NCI-H146 (cell line): ENCODE results near the gene RAPGEF4.

Experiments used
- DNase-seq: peaks from one replicate; lab custom pipeline; 2025; lab: John Stamatoyannopoulos, UW

The RAPGEF4 gene

GRCh38 chr2:172861098-172861497, 125.5 kb downstream of the RAPGEF4 start:
- DNase-seq: no peak

DNA sequence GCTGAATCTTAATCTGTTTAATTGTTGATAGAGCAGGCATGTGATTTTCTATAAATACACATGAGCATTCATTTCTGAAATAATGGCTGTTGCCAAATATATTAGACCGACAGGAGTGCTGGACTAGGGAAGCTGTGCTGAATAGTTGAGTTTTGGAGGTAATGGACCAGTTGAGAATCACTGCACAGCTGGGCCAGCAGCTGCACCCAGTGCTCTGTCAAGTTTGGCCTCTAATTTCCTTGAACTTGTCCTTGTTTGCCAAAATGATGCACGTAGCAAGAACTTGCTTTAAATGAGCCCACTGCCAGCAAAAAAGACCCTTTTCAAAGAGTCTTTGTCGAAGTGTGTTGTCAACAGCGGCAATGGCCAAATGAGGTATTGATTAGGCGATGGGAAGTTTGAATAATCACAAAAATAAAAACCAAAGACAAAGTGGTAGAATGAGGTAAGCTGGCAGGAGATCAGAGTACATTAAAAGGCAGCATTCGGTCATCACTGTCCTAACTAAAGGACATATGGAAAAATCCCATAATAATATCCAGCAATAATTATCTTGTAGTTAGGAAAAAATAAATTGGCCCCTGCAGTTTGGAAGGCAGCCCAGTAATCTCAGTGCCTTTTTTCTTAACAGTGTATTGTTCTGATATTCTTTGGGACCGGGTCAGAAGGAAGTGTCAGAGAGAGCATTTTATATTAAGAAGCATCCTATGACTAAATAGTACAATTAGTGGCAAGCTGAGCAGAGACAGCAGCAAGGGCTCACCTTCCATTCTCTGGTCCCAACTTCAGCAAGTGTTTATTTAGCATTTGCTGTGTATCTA, 126.2 kb downstream of the RAPGEF4 start:
- DNase-seq: no peak

DNA sequence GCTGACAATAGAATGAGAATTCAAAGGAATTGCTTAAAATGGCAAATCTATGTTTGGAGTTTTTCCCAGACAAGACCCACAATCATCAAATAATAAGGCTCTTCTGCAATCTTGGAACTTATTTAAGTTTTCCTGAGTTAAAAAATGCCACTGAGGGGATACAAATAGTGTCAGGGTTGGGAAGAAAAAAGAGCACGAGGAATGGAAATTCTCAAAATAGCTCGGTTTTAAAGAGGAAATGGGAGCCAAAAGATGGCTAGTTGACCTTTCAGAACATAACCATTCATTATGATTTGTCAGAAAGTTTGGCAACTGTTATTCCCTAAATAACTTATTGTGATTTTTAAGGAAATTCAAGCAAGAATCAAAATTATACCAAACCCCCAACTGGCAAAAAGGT, 127.7 kb downstream of the RAPGEF4 start:
- DNase-seq: no peak

- DNase-seq: peak; percentile 11
Measured at GRCh38 chr2:172864182-172864581, 128.5 kb downstream of the RAPGEF4 start.

- DNase-seq: no peak
Measured at GRCh38 chr2:172865422-172865821, 129.8 kb downstream of the RAPGEF4 start.

DNA sequence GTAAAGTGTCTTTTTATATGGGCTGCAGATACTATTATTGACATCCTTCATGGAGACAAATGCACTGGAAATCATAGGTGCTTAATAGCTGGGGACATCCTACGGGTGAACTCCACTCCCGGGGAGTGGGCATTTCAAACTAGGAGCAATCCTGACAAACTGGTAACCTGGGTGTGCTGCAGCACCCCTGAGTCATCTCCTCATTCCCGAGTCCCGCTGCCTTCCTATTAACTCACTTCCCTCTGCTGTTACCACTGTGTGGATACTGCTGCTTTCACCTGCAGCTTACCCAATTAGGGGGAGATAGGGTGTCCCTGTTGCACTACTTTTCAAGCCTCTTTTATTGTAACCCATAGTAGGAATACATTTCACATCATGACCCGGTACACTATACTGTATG, 134.2 kb downstream of the RAPGEF4 start:
- no peak for DNase-seq

- DNase-seq: no peak
Measured at GRCh38 chr2:172870396-172870795, 134.8 kb downstream of the RAPGEF4 start.

GRCh38 chr2:172877826-172878225, 142.2 kb downstream of the RAPGEF4 start:
- DNase-seq: no peak

DNA sequence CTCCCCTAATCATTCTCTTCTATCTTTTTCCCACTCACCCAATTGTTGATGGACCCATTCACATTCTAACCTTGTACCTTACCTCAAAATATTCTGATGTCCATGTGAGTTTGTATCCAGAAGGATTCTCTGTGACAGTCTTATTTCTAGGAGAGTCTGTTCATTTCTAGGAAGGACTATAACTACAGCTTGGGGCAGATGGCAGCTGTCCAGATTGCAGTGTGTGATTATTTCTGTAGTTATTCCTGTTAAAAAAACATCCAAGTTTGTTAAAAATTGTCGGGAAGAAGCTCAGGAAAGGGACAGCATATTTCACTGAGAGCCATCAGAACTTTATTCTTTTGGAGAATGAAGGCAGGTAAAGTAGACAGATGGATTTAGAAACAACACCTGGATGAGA, 142.6 kb downstream of the RAPGEF4 start:
- DNase-seq: no peak

- no peak for DNase-seq
Measured at GRCh38 chr2:172884336-172884735, 148.7 kb downstream of the RAPGEF4 start.

DNA sequence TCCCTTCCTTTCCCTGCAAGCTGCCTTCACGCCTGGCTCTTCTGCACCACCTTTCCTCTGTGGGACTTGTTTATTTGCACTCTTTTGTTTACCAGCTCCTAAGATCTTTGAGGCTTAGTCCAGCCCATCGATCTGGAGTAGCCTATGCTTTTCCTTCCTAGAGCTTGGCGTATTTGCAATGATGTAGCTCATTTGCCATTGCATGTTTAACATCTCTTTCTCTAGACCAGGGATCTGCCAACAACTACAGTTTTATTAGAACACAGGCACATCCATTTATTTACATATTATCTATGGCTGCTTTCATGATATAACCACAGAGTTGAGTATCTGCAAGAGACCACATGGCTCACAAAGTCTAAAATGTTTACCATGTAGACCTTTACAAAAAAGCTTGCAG, 150.4 kb downstream of the RAPGEF4 start:
- no peak for DNase-seq

GRCh38 chr2:172887280-172887679, 151.6 kb downstream of the RAPGEF4 start:
- DNase-seq: no peak

DNA sequence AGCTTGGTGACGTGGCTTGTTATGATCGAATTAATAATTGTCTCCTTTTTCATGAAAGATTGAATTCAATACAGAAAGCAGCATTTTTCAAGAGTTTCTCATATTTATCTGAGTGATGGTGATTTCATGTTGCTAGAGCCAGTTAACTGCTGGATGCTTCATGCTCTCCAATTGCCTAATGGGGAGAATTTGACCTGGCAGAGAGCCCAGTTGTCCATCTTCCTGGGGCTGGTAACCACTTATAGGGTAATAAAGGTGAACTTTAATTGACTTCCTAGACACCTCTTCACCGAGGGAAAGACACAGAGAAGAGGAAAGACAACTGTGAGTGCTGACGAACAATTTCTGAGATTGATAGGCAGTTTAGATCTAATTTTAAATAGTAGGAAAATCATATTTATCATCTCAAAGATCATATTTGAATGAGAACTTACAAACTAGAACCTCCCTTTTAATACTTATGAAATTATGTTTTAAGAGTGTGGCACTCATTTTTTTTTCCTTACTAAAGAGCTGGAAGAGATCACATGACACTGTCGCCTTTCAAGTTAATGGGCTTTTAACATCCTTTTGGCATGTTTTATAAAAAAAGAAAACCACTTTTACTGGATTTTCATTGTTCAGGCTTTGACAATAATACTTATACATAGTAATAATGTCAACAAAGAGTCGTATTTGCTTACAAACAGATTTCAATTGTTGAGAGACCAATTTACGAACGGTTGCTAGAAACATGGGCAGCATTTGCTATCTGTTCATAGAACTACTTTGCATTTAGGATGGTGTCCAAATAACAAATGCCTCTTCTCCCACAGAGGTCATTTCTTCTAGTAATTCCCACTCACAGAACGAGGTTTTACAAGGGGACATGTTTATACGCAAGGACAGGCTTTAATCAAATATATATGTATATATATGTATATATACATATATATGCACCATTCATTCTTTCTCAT, 153.3 kb downstream of the RAPGEF4 start:
- peak; percentile 14 for DNase-seq

GRCh38 chr2:172889768-172890430, 154.3 kb downstream of the RAPGEF4 start:
- DNase-seq: no peak

GRCh38 chr2:172893111-172893510, 157.5 kb downstream of the RAPGEF4 start:
- DNase-seq: no peak

DNA sequence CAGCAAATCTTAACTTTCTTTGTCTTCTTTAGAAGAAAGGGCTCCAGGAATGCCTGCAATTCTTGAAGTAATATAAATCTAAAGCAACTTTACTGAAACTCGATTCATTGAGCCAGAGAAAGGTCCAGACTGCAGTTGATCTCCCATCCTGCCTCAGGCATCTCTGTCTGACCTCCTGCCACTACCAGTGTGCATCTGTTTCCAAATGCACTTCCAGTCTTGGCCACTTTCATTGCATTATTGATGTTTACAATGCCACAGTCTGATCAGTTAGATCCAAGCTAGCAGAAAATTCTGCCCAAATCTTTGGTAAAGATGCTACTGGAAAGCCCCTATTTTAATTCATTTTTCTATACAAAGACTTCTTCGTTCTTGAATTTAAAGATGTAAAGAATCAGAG, 158.0 kb downstream of the RAPGEF4 start:
- DNase-seq: no peak

- no peak for DNase-seq
Measured at GRCh38 chr2:172894689-172895387, 159.2 kb downstream of the RAPGEF4 start.

GRCh38 chr2:172896661-172897081, 161.0 kb downstream of the RAPGEF4 start:
- no peak for DNase-seq

DNA sequence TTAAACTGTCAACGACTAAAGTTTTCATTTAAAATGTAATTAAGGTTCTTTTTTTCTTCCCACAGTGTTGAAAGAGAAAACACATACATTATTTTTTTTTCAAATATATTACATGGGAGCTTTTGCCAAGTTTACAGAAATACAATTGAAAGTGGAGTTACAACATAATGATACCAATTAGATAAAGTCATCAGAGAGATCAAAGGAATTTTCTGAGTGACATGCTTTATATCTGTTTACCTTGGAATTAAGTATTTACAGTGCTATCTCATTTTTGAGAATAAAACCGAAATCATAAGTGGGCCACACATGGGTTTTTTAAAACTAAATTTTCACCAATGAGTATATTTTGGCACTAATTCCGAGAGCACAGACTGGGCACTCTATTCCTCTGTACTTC, 165.2 kb downstream of the RAPGEF4 start:
- DNase-seq: no peak

GRCh38 chr2:172901913-172902312, 166.3 kb downstream of the RAPGEF4 start:
- DNase-seq: no peak

DNA sequence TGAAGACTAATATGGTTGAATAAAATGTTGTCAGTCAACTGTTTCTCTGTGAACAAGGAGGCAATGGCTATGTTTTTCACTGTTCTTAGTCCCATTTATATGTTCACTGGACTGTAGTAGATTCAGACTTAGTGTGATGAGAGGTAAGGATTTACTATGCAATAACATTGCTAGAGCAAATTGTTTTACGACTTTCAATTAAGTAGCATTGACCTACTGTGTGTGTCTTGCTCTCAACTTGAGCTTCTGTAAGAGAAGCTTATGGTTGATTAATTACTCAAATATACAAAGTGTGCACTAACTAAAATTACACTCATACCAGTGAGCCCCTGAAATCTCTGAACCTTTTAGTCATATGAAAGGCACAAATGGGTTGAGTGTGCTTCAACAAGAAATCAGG, 168.6 kb downstream of the RAPGEF4 start:
- DNase-seq: no peak
